ENCODE data around the gene ATP9B. TPM values are rescaled to one million over a fixed set of nuclear protein-coding genes. Genes with fewer than 3 reads are reported as not detected.

The ATP9B gene
- total and polyA plus RNA-seq, 10 of the 15 experiments (the other 5 are each of a cell fraction or from before 2014, with no cell fraction given): 0.74 to 20.7 (median 12.9) TPM

DNA sequence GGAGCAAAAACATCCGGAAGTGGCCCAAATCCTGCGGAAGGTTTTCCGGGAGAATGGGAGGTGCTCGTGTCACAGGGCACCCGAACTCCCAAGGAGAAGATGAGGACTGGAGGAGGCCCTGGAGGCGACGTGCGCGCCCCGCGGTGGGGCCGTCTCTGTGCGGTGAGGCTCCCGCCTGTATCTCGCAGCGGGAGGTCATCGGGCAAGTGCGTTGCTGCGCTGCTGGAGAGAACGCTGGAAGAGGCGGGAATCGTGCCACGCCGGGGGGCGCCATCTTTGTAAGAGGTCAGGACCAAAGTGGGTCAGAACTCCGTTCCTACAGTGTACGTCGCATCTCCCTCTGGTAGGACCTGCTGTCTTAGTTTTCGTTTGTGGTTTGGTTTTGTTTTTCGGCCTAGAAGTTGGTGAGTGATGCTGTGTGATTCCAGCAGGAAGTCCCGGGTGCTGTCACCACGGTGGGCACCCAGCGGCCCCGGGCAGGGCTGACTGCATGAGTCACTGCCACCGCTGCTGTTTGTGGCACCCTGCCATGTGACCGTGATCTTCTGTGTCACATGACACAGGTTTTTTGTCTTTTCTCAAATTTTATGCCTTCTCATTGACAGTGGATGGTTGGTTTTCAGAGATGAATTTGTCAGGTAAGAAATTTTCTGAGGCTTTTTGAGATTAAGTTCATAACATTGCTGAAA lies 21.5 kb upstream of the ATP9B start:
- Histone ChIP-seq H3K4me1 (ENCODE audit: control insufficient read depth, insufficient read depth, low read length) (no peaks in the 10 kb centered on the region), H3K9ac (ENCODE audit: control insufficient read depth, insufficient read depth, low read length) (no peak overlapping the region), H2AFZ (ENCODE audit: control insufficient read depth, low read depth, low read length) (no peak overlapping the region), H3K36me3 (ENCODE audit: control insufficient read depth in 2 of 2, insufficient read depth in 2 of 2, low read length in 1 of 2) (no peaks in the 10 kb centered on the region), H3K27ac (ENCODE audit: control insufficient read depth, insufficient read depth) (no peak overlapping the region), H3K27me3 (replicated peaks in 1 of 2; ENCODE audit: control insufficient read depth in 2 of 2, insufficient read depth in 2 of 2, low read length in 1 of 2) (no peaks in the 10 kb centered on the region), H3K79me2 (ENCODE audit: control insufficient read depth, insufficient read depth, low read length) (no peaks in the 10 kb centered on the region), H3K4me2 (ENCODE audit: control insufficient read depth, insufficient read depth) (no peak overlapping the region), H4K20me1 (ENCODE audit: control insufficient read depth, insufficient read depth) (no peaks in the 10 kb centered on the region), H3K9me3 (replicated peaks; ENCODE audit: control insufficient read depth, insufficient read depth, low read length) (no peaks in the 10 kb centered on the region), H3K4me3 (no peak overlapping the region)
- ChIA-PET POLR2A (no interaction called here), CTCF (no interaction called here), RAD21 (ENCODE audit: unreplicated experiment) (no interaction called here), SMC1A (ENCODE audit: uncharacterized antibody, unreplicated experiment) (no interaction called here)
- no TSS peak for BruUV-seq (replicated peaks)
- whole genome bisulfite sequencing (ENCODE audit: insufficient coverage, insufficient replicate concordance, low lambda C conversion rate, missing lambda C conversion rate): 73% methylated on average over 36 of the region's 36 CpGs
- DNase-seq (ENCODE audit: low read depth, low spot score) (no peak), ATAC-seq (no peak), FAIRE-seq (no peak)
- in situ Hi-C loops (cut with MboI) (no loop called here), intact Hi-C loops (cut with micrococcal nuclease; ENCODE audit: unreplicated experiment) (no loop called here)
- TF ChIP-seq SMARCA5 (IDR thresholded peaks at IDR 0.05) (no peak), SMAD1 (IDR thresholded peaks at IDR 0.05; ENCODE audit: low read depth, partially characterized antibody) (no peak), SIX5 (IDR thresholded peaks at IDR 0.05; ENCODE audit: low read depth, low read length, severe bottlenecking) (no peak), TBL1XR1 (IDR thresholded peaks at IDR 0.05; ENCODE audit: low read depth, low read length) (no peak), ETV6 (conservative IDR thresholded peaks at IDR 0.05 in 1 of 2, IDR thresholded peaks at IDR 0.05 in 1 of 2; ENCODE audit: borderline replicate concordance in 1 of 2, low read depth in 1 of 2) (no peak), EGR1 (IDR thresholded peaks at IDR 0.05; ENCODE audit: borderline replicate concordance in 1 of 2, low read depth in 2 of 2, low read length in 2 of 2) (no peak), SUZ12 (IDR thresholded peaks at IDR 0.05; ENCODE audit: unreplicated experiment) (no peak), TCF3 (IDR thresholded peaks at IDR 0.05; ENCODE audit: borderline replicate concordance, insufficient read depth, low read depth, low read length) (no peak), ZNF207 (IDR thresholded peaks at IDR 0.05; ENCODE audit: borderline replicate concordance) (no peak), MEF2B (IDR thresholded peaks at IDR 0.05; ENCODE audit: partially characterized antibody, poor library complexity, severe bottlenecking) (no peak), NR2F1 (conservative IDR thresholded peaks at IDR 0.05) (no peak)
- TF ChIP-seq, protein P1, sequence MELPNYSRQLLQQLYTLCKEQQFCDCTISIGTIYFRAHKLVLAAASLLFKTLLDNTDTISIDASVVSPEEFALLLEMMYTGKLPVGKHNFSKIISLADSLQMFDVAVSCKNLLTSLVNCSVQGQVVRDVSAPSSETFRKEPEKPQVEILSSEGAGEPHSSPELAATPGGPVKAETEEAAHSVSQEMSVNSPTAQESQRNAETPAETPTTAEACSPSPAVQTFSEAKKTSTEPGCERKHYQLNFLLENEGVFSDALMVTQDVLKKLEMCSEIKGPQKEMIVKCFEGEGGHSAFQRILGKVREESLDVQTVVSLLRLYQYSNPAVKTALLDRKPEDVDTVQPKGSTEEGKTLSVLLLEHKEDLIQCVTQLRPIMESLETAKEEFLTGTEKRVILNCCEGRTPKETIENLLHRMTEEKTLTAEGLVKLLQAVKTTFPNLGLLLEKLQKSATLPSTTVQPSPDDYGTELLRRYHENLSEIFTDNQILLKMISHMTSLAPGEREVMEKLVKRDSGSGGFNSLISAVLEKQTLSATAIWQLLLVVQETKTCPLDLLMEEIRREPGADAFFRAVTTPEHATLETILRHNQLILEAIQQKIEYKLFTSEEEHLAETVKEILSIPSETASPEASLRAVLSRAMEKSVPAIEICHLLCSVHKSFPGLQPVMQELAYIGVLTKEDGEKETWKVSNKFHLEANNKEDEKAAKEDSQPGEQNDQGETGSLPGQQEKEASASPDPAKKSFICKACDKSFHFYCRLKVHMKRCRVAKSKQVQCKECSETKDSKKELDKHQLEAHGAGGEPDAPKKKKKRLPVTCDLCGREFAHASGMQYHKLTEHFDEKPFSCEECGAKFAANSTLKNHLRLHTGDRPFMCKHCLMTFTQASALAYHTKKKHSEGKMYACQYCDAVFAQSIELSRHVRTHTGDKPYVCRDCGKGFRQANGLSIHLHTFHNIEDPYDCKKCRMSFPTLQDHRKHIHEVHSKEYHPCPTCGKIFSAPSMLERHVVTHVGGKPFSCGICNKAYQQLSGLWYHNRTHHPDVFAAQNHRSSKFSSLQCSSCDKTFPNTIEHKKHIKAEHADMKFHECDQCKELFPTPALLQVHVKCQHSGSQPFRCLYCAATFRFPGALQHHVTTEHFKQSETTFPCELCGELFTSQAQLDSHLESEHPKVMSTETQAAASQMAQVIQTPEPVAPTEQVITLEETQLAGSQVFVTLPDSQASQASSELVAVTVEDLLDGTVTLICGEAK (IDR thresholded peaks at IDR 0.05; ENCODE audit: borderline replicate concordance): no peak
- TF ChIP-seq, protein P2, sequence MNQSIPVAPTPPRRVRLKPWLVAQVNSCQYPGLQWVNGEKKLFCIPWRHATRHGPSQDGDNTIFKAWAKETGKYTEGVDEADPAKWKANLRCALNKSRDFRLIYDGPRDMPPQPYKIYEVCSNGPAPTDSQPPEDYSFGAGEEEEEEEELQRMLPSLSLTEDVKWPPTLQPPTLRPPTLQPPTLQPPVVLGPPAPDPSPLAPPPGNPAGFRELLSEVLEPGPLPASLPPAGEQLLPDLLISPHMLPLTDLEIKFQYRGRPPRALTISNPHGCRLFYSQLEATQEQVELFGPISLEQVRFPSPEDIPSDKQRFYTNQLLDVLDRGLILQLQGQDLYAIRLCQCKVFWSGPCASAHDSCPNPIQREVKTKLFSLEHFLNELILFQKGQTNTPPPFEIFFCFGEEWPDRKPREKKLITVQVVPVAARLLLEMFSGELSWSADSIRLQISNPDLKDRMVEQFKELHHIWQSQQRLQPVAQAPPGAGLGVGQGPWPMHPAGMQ (IDR thresholded peaks at IDR 0.05; ENCODE audit: borderline replicate concordance): no peak
- TF ChIP-seq, protein P3, sequence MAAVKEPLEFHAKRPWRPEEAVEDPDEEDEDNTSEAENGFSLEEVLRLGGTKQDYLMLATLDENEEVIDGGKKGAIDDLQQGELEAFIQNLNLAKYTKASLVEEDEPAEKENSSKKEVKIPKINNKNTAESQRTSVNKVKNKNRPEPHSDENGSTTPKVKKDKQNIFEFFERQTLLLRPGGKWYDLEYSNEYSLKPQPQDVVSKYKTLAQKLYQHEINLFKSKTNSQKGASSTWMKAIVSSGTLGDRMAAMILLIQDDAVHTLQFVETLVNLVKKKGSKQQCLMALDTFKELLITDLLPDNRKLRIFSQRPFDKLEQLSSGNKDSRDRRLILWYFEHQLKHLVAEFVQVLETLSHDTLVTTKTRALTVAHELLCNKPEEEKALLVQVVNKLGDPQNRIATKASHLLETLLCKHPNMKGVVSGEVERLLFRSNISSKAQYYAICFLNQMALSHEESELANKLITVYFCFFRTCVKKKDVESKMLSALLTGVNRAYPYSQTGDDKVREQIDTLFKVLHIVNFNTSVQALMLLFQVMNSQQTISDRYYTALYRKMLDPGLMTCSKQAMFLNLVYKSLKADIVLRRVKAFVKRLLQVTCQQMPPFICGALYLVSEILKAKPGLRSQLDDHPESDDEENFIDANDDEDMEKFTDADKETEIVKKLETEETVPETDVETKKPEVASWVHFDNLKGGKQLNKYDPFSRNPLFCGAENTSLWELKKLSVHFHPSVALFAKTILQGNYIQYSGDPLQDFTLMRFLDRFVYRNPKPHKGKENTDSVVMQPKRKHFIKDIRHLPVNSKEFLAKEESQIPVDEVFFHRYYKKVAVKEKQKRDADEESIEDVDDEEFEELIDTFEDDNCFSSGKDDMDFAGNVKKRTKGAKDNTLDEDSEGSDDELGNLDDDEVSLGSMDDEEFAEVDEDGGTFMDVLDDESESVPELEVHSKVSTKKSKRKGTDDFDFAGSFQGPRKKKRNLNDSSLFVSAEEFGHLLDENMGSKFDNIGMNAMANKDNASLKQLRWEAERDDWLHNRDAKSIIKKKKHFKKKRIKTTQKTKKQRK (IDR thresholded peaks at IDR 0.05; ENCODE audit: low read depth, low read length): no peak
